K562 (cell line): ENCODE measurements around the gene CCDC88A.

ENCODE experiments used
- POLR2A ChIP-seq: fragments of 450-650 bp; conservative IDR thresholded peaks from 2 replicates; pipeline ENCODE4 v1.6.1; 2016
- RBM22 ChIP-seq: fragments of 200-400 bp; formaldehyde crosslinking; IDR thresholded peaks from 2 replicates; pipeline ENCODE4 v1.6.1; 2018; ENCODE audit warnings: low read length, low read depth; ENCODE audit not compliant: poor library complexity, severe bottlenecking
- TF ChIP-seq, protein P1 (sequence below), 2 experiments: IDR thresholded peaks; 2 replicates each; pipeline ENCODE4 v1.6.1; 2011; ENCODE audit warnings: borderline replicate concordance in 1 of 2, control low read depth in 1 of 2, low read depth in 1 of 2, low read length in 1 of 2, mild to moderate bottlenecking in 1 of 2, mixed read lengths in 1 of 2, moderate library complexity in 1 of 2; ENCODE audit not compliant: insufficient read depth in 1 of 2, insufficient read length in 1 of 2, poor library complexity in 1 of 2, severe bottlenecking in 1 of 2; ENCODE audit errors: extremely low read depth in 1 of 2

DNA sequence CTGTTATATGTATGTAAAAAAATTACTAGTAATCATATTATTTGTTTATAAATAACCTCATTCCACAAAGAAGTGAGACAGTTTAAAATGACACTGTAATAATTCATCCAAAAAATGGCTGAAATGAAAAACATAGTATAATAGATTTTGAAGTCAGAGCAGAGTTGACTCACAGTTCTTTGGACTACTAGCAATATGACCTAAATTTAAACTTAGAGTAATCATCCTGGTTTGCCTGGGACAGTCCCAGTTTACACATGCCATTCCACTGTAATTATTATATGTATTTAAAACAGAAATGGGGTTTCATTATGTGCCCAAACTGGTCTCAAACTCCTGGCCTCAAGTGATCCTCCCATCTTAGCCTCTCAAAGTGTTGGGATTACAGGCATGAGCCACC is 48.3 kb downstream of the CCDC88A start:
- no peak for TF ChIP-seq RBM22
- TF ChIP-seq, protein P1, sequence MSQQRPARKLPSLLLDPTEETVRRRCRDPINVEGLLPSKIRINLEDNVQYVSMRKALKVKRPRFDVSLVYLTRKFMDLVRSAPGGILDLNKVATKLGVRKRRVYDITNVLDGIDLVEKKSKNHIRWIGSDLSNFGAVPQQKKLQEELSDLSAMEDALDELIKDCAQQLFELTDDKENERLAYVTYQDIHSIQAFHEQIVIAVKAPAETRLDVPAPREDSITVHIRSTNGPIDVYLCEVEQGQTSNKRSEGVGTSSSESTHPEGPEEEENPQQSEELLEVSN (IDR thresholded peaks at IDR 0.05; ENCODE audit: borderline replicate concordance in 1 of 2, extremely low read depth in 1 of 2, insufficient read depth in 1 of 2, insufficient read length in 1 of 2, low read depth in 1 of 2, low read length in 1 of 2, poor library complexity in 1 of 2, severe bottlenecking in 1 of 2): no peak
- TF ChIP-seq POLR2A: no peak
